ACC112 (cell line): ENCODE results near the gene GLT1D1.

ENCODE experiments used
- H2AFZ ChIP-seq: fragments of 200-600 bp; sonication (generic); one replicate; pipeline ENCODE4 v1.6.0; 2017; ENCODE audit warnings: antibody characterized with exemption, low read length; ENCODE audit not compliant: unreplicated experiment
- H3K27ac ChIP-seq: fragments of 200-600 bp; sonication (generic); 2 replicates; pipeline ENCODE4 v1.5.1; 2014; ENCODE audit warnings: low read depth, mild to moderate bottlenecking, antibody characterized with exemption, low read length, moderate library complexity
- H3K27me3 ChIP-seq: fragments of 200-600 bp; sonication (generic); 2 replicates; pipeline ENCODE4 v1.6.1; 2014; ENCODE audit warnings: mild to moderate bottlenecking, antibody characterized with exemption, low read length, moderate library complexity, mixed read lengths; ENCODE audit not compliant: insufficient read depth
- H3K36me3 ChIP-seq: fragments of 200-600 bp; sonication (generic); 2 replicates; pipeline ENCODE4 v1.6.1; 2016; ENCODE audit warnings: mild to moderate bottlenecking, antibody characterized with exemption, low read length, moderate library complexity, mixed read lengths; ENCODE audit not compliant: insufficient read depth
- H3K4me1 ChIP-seq: fragments of 200-600 bp; sonication (generic); one replicate; pipeline ENCODE4 v1.6.1; 2016; ENCODE audit warnings: low read length, mixed read lengths; ENCODE audit not compliant: insufficient read depth, unreplicated experiment, control insufficient read depth
- H3K4me3 ChIP-seq: fragments of 200-600 bp; sonication (generic); 2 replicates; pipeline ENCODE4 v1.5.1; 2014; ENCODE audit warnings: mild to moderate bottlenecking, low read depth, low read length
- H3K79me2 ChIP-seq: fragments of 200-600 bp; sonication (generic); one replicate; pipeline ENCODE4 v1.6.0; 2016; ENCODE audit warnings: low read length; ENCODE audit not compliant: control insufficient read depth, unreplicated experiment, insufficient read depth

GLT1D1 gene

DNA sequence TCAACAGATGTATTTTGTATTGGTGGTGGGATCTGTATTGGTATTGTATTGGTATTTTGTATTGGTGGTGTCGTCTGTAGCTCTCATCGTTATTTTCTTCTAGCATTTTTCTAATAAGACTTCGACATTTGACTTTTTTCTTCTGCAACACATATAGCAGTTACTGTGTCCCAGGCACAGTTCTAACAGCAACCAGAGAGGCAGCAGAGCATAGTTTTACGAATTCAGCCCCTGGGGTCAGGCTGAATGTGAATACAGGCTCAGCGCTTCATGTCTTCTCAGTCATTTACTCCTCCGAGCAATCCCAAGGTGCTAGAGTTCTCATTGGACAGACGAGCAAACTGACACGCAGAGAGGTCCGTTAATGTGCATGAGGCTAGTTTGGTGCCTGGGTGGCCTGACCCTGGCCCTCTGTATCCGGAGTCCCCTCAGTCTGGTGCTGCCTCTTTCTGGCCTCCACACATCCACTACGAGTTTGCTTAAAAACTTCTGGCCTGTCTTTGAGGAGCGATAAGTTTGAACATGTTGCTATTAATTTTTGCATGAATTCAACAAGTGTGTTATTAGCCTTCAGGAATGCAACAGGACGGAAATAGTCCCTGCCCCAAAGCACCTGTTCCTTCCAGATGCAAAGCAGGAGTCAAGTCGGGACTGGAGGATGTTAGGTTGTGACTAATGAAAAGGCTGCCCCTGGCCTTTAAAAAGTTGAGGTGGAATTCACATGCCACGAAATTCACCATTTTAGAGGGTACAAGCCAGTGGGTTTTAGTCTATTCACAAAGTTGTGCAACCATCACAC is 87.0 kb downstream of the GLT1D1 start:
- H3K4me1 ChIP-seq: no peaks in the 10 kb centered on the region
- no peaks in the 10 kb centered on the region for H3K79me2 ChIP-seq
- no peak overlapping the region for H3K4me3 ChIP-seq
- H3K36me3 ChIP-seq: no peaks in the 10 kb centered on the region
- no peak overlapping the region for H3K27ac ChIP-seq
- H3K27me3 ChIP-seq: no peaks in the 10 kb centered on the region
- no peak overlapping the region for H2AFZ ChIP-seq

DNA sequence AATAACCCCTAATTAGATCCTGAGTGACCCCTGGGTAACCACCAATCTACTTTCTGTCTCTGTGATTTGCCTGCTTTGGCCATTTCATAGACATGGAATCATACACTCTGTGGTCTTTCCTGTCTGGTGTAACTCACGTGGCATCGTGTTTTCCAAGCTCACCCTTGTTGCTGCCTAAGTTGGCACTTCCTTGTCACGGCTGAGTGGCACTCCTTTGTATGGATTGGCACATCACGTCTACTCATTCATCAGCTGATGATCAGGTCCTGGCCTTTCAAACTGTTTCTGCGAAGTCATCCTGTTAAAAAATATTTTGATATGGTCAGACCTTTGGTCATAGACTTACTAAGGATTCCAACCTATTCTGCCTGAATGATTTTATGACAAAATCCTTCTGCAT is 87.7 kb downstream of the GLT1D1 start:
- no peaks in the 10 kb centered on the region for H3K4me1 ChIP-seq
- no peaks in the 10 kb centered on the region for H3K27me3 ChIP-seq
- H2AFZ ChIP-seq: no peak overlapping the region
- H3K27ac ChIP-seq: no peak overlapping the region
- H3K36me3 ChIP-seq: no peaks in the 10 kb centered on the region
- no peaks in the 10 kb centered on the region for H3K79me2 ChIP-seq
- no peak overlapping the region for H3K4me3 ChIP-seq

DNA sequence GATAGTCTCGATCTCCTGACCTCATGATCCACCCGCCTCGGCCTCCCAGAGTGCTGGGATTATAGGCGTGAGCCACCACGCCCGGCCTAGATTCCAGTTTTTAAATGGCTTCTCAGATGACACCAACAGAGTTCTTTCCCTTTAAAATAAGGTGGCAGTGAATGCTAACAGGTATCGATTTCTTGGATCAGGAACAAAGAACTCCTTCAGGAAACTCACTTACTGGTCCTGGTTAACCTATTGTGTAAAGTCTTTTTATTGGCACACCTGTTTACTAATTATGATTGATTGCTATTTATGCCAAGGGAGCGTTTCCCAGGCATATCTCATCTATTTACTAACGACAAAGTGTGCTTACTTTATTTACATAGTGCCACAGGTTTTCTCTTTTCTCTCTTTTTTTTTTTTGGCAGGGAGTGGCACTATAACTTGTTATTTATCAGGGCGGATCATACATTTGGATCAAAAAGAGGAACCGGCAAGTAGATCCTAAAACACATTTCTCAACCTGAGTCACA is 89.7 kb downstream of the GLT1D1 start:
- H3K36me3 ChIP-seq: no peaks in the 10 kb centered on the region
- no peaks in the 10 kb centered on the region for H3K27me3 ChIP-seq
- H3K79me2 ChIP-seq: no peaks in the 10 kb centered on the region
- H2AFZ ChIP-seq: no peak overlapping the region
- H3K4me3 ChIP-seq: no peak overlapping the region
- no peak overlapping the region for H3K27ac ChIP-seq
- no peaks in the 10 kb centered on the region for H3K4me1 ChIP-seq

- no peaks in the 10 kb centered on the region for H3K36me3 ChIP-seq
- no peak overlapping the region for H3K27ac ChIP-seq
- no peaks in the 10 kb centered on the region for H3K79me2 ChIP-seq
- H3K27me3 ChIP-seq: no peaks in the 10 kb centered on the region
- H2AFZ ChIP-seq: no peak overlapping the region
- no peak overlapping the region for H3K4me3 ChIP-seq
- no peaks in the 10 kb centered on the region for H3K4me1 ChIP-seq
Observed at GRCh38 chr12:128944956-128945355, 91.7 kb downstream of the GLT1D1 start.

GRCh38 chr12:128947209-128947608 is 93.9 kb downstream of the GLT1D1 start:
- no peaks in the 10 kb centered on the region for H3K27me3 ChIP-seq
- H3K79me2 ChIP-seq: no peaks in the 10 kb centered on the region
- no peaks in the 10 kb centered on the region for H3K36me3 ChIP-seq
- no peak overlapping the region for H3K27ac ChIP-seq
- no peak overlapping the region for H2AFZ ChIP-seq
- no peak overlapping the region for H3K4me3 ChIP-seq
- no peaks in the 10 kb centered on the region for H3K4me1 ChIP-seq

GRCh38 chr12:128949086-128949485 is 95.8 kb downstream of the GLT1D1 start:
- Histone ChIP-seq H3K27me3 (no peaks in the 10 kb centered on the region), H3K4me3 (no peak overlapping the region), H2AFZ (no peak overlapping the region), H3K27ac (no peak overlapping the region), H3K36me3 (no peaks in the 10 kb centered on the region), H3K4me1 (no peaks in the 10 kb centered on the region), H3K79me2 (no peaks in the 10 kb centered on the region)

DNA sequence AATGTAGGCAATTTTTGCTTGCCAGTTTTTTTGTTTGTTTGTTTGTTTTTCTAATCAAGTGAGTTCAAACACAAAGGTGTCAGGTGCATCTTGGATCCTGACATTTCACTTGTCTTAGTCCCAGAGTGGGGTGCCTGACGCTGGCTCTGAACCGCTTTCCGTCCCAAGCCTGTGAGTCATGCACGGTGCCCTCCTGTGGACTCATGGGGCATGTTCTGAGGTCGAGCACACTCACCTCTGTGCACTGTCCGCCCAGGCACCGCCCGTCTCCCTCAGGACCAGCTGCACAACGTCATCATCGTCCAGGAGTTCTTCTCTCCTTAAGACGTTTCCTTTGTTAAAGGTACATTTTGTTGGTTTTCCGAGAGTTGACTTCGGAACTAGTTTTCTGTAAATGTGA is 98.2 kb downstream of the GLT1D1 start:
- H3K27ac ChIP-seq: no peak overlapping the region

DNA sequence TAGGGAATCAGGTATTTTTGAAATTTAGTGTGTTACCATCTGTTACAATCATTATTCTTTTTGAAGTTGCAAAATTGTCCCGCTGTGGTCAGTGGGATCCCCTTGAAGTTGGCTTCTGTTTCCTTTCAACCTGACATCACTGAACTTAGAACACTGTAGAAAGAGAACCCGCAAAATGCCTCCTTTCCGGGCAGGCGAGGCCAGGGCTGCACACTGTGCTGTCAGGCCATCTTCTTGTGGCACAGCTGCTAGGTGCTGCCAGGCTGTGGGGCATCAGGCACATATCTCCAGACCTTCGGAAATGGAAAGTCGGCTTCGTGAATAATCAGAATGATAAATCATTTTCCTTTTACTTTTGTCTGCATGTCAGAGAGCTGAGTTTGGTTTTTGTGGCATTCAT is 103.5 kb downstream of the GLT1D1 start:
- no peaks in the 10 kb centered on the region for H3K79me2 ChIP-seq
- no peak overlapping the region for H3K4me3 ChIP-seq
- no peak overlapping the region for H3K27ac ChIP-seq
- no peak overlapping the region for H2AFZ ChIP-seq
- no peaks in the 10 kb centered on the region for H3K4me1 ChIP-seq
- H3K27me3 ChIP-seq: no peaks in the 10 kb centered on the region; the same call in 1 of the 2 replicates
- H3K36me3 ChIP-seq: no peaks in the 10 kb centered on the region

More for the DNA sequence above, 98.2 kb downstream of the GLT1D1 start:
- H2AFZ ChIP-seq: no peak overlapping the region
- H3K4me1 ChIP-seq: no peaks in the 10 kb centered on the region
- H3K27me3 ChIP-seq: no peaks in the 10 kb centered on the region
- H3K79me2 ChIP-seq: no peaks in the 10 kb centered on the region
- no peak overlapping the region for H3K4me3 ChIP-seq
- H3K36me3 ChIP-seq: no peaks in the 10 kb centered on the region

GRCh38 chr12:128959901-128960300 is 106.6 kb downstream of the GLT1D1 start:
- H3K36me3 ChIP-seq: no peaks in the 10 kb centered on the region
- no peaks in the 10 kb centered on the region for H3K79me2 ChIP-seq
- H2AFZ ChIP-seq: no peak overlapping the region
- H3K27me3 ChIP-seq: no peaks in the 10 kb centered on the region; the same call in 1 of the 2 replicates
- H3K4me1 ChIP-seq: no peaks in the 10 kb centered on the region
- H3K27ac ChIP-seq: no peak overlapping the region
- no peak overlapping the region for H3K4me3 ChIP-seq

GRCh38 chr12:128961308-128961902 is 108.1 kb downstream of the GLT1D1 start:
- H3K4me3 ChIP-seq: no peak overlapping the region
- no peaks in the 10 kb centered on the region for H3K79me2 ChIP-seq
- no peaks in the 10 kb centered on the region; the same call in 1 of the 2 replicates for H3K27me3 ChIP-seq
- H3K4me1 ChIP-seq: no peaks in the 10 kb centered on the region
- H3K36me3 ChIP-seq: no peaks in the 10 kb centered on the region
- H3K27ac ChIP-seq: no peak overlapping the region
- H2AFZ ChIP-seq: no peak overlapping the region

GRCh38 chr12:128961957-128962356 is 108.7 kb downstream of the GLT1D1 start:
- Histone ChIP-seq H3K36me3 (no peaks in the 10 kb centered on the region), H3K79me2 (no peaks in the 10 kb centered on the region), H3K27ac (no peak overlapping the region), H3K4me3 (no peak overlapping the region), H3K27me3 (no peaks in the 10 kb centered on the region; the same call in 1 of the 2 replicates), H3K4me1 (no peaks in the 10 kb centered on the region), H2AFZ (no peak overlapping the region)
